ENCODE data around the gene HTRA3. TPM values are rescaled to one million over a fixed set of nuclear protein-coding genes. Genes with fewer than 3 reads are reported as not detected.

HTRA3 gene
- total and polyA plus RNA-seq, 2 of the 4 experiments (the other 2 are of a cell fraction), result 1.3 to 9.5 TPM

DNA sequence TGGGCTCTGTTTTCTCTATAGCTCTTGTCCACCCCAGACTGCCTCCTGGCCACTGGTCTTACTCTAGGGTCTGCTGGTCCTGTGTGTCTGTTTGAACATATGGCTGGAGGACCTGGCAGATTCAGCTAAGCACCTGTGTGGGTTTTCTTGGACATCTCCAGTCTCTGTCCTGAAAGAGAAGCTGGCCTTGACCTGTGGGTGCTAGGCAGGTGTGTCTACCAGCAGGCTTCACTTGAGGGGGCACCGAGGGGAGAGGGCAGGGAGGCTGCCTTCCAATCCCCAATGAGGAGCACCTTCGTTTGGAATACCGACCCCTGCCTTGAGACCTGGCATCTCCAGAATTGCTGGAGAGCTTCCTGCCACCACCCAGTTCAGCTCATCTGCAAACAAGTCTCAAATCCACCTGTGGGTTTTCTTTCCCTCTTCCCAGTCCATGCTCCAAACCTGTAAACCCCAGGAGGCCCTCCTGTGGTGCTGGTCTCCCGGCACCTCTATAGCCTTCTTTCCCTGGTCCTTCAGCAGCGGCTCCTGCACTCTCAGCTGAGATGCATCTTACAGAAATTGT, 45.2 kb downstream of the HTRA3 start:
- Histone ChIP-seq H3K4me1 (ENCODE audit: control insufficient read depth, insufficient read depth, low read length) (peaks cover 14% of the 10 kb centered on the region), H4K20me1 (ENCODE audit: insufficient read depth, low read length) (no peaks in the 10 kb centered on the region), H3K9ac (ENCODE audit: low read depth, low read length) (no peak overlapping the region), H4K91ac (ENCODE audit: insufficient read depth, low read depth, low read length) (no peak overlapping the region), H3K27ac (ENCODE audit: insufficient read depth, low read length) (no peak overlapping the region), H3K18ac (ENCODE audit: low read depth, low read length) (no peak overlapping the region), H3K79me1 (ENCODE audit: low read depth in 1 of 2, low read length in 2 of 2) (no peaks in the 10 kb centered on the region), H2BK5ac (ENCODE audit: low read depth, low read length, poor library complexity, severe bottlenecking) (no peak overlapping the region), H3K27me3 (ENCODE audit: control insufficient read depth, insufficient read depth, low read length) (peaks cover 1% of the 10 kb centered on the region; the same call in 1 of the 2 replicates), H2AFZ (replicated peaks; ENCODE audit: low read length, poor library complexity) (peak overlapping the region; percentile 13), H2BK15ac (ENCODE audit: low read depth, low read length) (no peak overlapping the region), H2AK9ac (replicated peaks; ENCODE audit: low read depth, low read length, poor library complexity) (no peak overlapping the region), H3K56ac (ENCODE audit: extremely low read depth, insufficient read depth, low read length) (no peak overlapping the region), H4K8ac (ENCODE audit: low read depth in 2 of 2, low read length in 2 of 2) (no peak overlapping the region), H2BK20ac (ENCODE audit: low read depth, low read length) (no peak overlapping the region), H3K4me3 (ENCODE audit: insufficient read depth, low read depth, low read length) (no peak overlapping the region), H4K5ac (ENCODE audit: low read depth, low read length) (no peak overlapping the region), H2AK5ac (ENCODE audit: low read depth, low read length) (no peak overlapping the region), H3K23ac (ENCODE audit: low read depth, low read length) (no peak overlapping the region), H3K4ac (ENCODE audit: low read depth, low read length) (no peak overlapping the region; the same call in 1 of the 2 replicates), H3K9me3 (ENCODE audit: control insufficient read depth, insufficient read depth, low read length) (peaks cover 5% of the 10 kb centered on the region), H3K9me1 (ENCODE audit: insufficient read depth, low read length) (peaks cover 5% of the 10 kb centered on the region), H3K4me2 (ENCODE audit: low read depth, low read length) (no peak overlapping the region), H2BK120ac (ENCODE audit: low read depth, low read length) (no peak overlapping the region), H3K14ac (replicated peaks; ENCODE audit: low read depth, low read length) (no peak overlapping the region), H3K36me3 (ENCODE audit: control insufficient read depth, insufficient read depth, low read length) (no peaks in the 10 kb centered on the region)
- no peak for ATAC-seq (ENCODE audit: low read depth)
- CTCF ChIA-PET, result no interaction called here
- dilution Hi-C loops (cut with HindIII; ENCODE audit: low sequenced_read_pairs, unreplicated experiment), result no loop called here
- TF ChIP-seq RAD21 (IDR thresholded peaks at IDR 0.05; ENCODE audit: low read length) (no peak), BHLHE40 (IDR thresholded peaks at IDR 0.05; ENCODE audit: low read depth, low read length) (no peak), NFE2L2 (IDR thresholded peaks at IDR 0.05; ENCODE audit: low read depth, low read length) (no peak), FOS (IDR thresholded peaks at IDR 0.05; ENCODE audit: low read depth, low read length) (no peak), MAFK (IDR thresholded peaks at IDR 0.05; ENCODE audit: low read depth, low read length) (no peak), RCOR1 (IDR thresholded peaks at IDR 0.05; ENCODE audit: insufficient replicate concordance, low read length) (no peak), POLR2A (IDR thresholded peaks at IDR 0.05; ENCODE audit: low read depth, low read length) (no peak), CEBPB (IDR thresholded peaks at IDR 0.05; ENCODE audit: low read depth, low read length) (no peak), RFX5 (IDR thresholded peaks at IDR 0.05; ENCODE audit: low read depth, low read length) (no peak), MAZ (IDR thresholded peaks at IDR 0.05; ENCODE audit: borderline replicate concordance, low read depth, low read length) (no peak), SMC3 (IDR thresholded peaks at IDR 0.05; ENCODE audit: low read depth, low read length) (no peak), MXI1 (IDR thresholded peaks at IDR 0.05; ENCODE audit: borderline replicate concordance, low read depth, low read length) (no peak), CHD1 (IDR thresholded peaks at IDR 0.05; ENCODE audit: low read depth, low read length) (no peak)
- TF ChIP-seq, protein P1, sequence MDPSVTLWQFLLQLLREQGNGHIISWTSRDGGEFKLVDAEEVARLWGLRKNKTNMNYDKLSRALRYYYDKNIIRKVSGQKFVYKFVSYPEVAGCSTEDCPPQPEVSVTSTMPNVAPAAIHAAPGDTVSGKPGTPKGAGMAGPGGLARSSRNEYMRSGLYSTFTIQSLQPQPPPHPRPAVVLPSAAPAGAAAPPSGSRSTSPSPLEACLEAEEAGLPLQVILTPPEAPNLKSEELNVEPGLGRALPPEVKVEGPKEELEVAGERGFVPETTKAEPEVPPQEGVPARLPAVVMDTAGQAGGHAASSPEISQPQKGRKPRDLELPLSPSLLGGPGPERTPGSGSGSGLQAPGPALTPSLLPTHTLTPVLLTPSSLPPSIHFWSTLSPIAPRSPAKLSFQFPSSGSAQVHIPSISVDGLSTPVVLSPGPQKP (IDR thresholded peaks at IDR 0.05; ENCODE audit: borderline replicate concordance, low read depth, low read length), result no peak
- TF ChIP-seq, protein P2, sequence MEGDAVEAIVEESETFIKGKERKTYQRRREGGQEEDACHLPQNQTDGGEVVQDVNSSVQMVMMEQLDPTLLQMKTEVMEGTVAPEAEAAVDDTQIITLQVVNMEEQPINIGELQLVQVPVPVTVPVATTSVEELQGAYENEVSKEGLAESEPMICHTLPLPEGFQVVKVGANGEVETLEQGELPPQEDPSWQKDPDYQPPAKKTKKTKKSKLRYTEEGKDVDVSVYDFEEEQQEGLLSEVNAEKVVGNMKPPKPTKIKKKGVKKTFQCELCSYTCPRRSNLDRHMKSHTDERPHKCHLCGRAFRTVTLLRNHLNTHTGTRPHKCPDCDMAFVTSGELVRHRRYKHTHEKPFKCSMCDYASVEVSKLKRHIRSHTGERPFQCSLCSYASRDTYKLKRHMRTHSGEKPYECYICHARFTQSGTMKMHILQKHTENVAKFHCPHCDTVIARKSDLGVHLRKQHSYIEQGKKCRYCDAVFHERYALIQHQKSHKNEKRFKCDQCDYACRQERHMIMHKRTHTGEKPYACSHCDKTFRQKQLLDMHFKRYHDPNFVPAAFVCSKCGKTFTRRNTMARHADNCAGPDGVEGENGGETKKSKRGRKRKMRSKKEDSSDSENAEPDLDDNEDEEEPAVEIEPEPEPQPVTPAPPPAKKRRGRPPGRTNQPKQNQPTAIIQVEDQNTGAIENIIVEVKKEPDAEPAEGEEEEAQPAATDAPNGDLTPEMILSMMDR (conservative IDR thresholded peaks at IDR 0.05; ENCODE audit: low read depth, low read length), result no peak
- TF ChIP-seq, protein P3, sequence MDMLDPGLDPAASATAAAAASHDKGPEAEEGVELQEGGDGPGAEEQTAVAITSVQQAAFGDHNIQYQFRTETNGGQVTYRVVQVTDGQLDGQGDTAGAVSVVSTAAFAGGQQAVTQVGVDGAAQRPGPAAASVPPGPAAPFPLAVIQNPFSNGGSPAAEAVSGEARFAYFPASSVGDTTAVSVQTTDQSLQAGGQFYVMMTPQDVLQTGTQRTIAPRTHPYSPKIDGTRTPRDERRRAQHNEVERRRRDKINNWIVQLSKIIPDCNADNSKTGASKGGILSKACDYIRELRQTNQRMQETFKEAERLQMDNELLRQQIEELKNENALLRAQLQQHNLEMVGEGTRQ (IDR thresholded peaks at IDR 0.05; ENCODE audit: low read depth, low read length), result no peak
- POLR2A ChIA-PET (ENCODE audit: unreplicated experiment), result no interaction called here
- no TSS peak for BruUV-seq (replicated peaks)
- DNase-seq, result no peak
- WGBS, 2 experiments (ENCODE audit: extremely low coverage in 2 of 2, insufficient read length in 1 of 2), result 90% methylated on average over 2 of the region's 5 CpGs; no CpG with 5 or more reads in 1 of the 2 experiments
- in situ Hi-C loops (cut with MboI; ENCODE audit: low sequenced_read_pairs), result no loop called here
- intact Hi-C loops (cut with micrococcal nuclease), result no loop called here

All from IMR-90 (cell line).